SU-DHL-6 (cell line): ENCODE results near the gene B4GAT1.
A peak's percentile ranks its signal among the peaks of the same experiment; 100 is the strongest.

ENCODE experiments used
- EZH2phosphoT487 ChIP-seq: fragments of 200-600 bp; sonication (generic), shearing (Covaris generic); conservative IDR thresholded peaks from 2 replicates; pipeline ENCODE4 v1.6.1; 2018; ENCODE audit warnings: mild to moderate bottlenecking, antibody characterized with exemption, low read length, moderate library complexity, mixed read lengths
- TF ChIP-seq, protein P1 (sequence below): fragments of 200-600 bp; sonication (generic); IDR thresholded peaks from one replicate; pipeline ENCODE4 v1.5.1; 2017; ENCODE audit warnings: antibody characterized with exemption, mild to moderate bottlenecking, low read length, moderate library complexity; ENCODE audit not compliant: insufficient read depth, poor library complexity, severe bottlenecking

DNA sequence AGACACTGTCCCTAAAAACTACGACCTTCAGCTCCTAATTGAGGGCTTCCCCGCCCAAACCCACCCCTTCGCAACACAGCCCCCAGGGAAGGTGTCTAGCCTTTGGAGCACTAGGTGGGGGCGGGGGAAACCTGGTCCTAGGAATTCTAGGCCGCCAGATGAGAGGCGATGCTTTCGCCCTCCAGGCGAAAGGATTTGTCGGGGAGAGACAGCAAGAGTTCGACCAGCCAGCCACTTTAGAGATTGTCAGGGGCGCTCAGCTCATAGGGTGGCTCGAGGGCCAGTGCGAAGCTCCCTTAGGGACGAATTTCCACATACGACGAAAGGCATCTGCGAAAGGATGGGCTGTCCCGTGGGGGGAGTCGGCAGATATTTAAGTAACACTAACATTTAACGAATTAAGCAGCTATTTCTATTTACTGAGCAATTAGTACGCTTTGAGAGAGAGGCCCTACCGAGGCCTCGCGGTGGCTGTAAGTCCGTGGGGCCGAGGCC lies 35.9 kb downstream of the B4GAT1 start:
- TF ChIP-seq, protein P1, sequence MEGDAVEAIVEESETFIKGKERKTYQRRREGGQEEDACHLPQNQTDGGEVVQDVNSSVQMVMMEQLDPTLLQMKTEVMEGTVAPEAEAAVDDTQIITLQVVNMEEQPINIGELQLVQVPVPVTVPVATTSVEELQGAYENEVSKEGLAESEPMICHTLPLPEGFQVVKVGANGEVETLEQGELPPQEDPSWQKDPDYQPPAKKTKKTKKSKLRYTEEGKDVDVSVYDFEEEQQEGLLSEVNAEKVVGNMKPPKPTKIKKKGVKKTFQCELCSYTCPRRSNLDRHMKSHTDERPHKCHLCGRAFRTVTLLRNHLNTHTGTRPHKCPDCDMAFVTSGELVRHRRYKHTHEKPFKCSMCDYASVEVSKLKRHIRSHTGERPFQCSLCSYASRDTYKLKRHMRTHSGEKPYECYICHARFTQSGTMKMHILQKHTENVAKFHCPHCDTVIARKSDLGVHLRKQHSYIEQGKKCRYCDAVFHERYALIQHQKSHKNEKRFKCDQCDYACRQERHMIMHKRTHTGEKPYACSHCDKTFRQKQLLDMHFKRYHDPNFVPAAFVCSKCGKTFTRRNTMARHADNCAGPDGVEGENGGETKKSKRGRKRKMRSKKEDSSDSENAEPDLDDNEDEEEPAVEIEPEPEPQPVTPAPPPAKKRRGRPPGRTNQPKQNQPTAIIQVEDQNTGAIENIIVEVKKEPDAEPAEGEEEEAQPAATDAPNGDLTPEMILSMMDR = peak; percentile 59
- no peak for TF ChIP-seq EZH2phosphoT487
